NB4 (cell line): ENCODE data around the gene BICDL1.

Source experiments
- DNase-seq: peaks from one replicate; pipeline ENCODE4 v3.0.0; 2010; ENCODE audit warnings: low read depth
- H3K4me3 ChIP-seq: one replicate; pipeline ENCODE4 v1.5.1; 2011; ENCODE audit warnings: mild to moderate bottlenecking, low read depth, low read length, moderate library complexity
- MYC ChIP-seq: IDR thresholded peaks from 2 replicates; pipeline ENCODE4 v1.6.1; 2011; ENCODE audit warnings: low read depth, low read length
- POLR2A ChIP-seq: IDR thresholded peaks from 2 replicates; pipeline ENCODE4 v1.6.1; 2011; ENCODE audit warnings: mild to moderate bottlenecking; ENCODE audit not compliant: insufficient read length; ENCODE audit errors: extremely low read depth
- TF ChIP-seq, protein P1 (sequence below): IDR thresholded peaks from 2 replicates; pipeline ENCODE4 v1.6.1; 2011; ENCODE audit warnings: low read depth, low read length
- TF ChIP-seq, protein P2 (sequence below): IDR thresholded peaks from one replicate; pipeline ENCODE4 v1.5.1; 2012; ENCODE audit warnings: low read depth, low read length

BICDL1 gene

DNA sequence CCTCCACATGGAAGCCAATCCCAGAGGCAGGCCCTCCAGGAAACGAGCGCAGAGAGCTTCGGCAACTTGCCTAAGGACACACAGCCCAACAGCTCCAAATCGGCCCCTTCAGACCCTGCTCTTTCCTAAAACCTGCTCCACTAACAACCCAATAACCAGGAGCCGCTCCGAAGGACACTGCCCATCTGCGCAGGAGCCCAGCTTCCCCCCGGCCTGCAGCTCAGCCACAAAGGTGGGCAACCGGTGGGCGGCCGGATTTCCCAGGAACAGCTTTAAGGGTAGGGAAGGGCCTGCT is 114.0 kb downstream of the BICDL1 start:
- H3K4me3 ChIP-seq: no peak overlapping the region
- no peak for DNase-seq
- no peak for TF ChIP-seq POLR2A

DNA sequence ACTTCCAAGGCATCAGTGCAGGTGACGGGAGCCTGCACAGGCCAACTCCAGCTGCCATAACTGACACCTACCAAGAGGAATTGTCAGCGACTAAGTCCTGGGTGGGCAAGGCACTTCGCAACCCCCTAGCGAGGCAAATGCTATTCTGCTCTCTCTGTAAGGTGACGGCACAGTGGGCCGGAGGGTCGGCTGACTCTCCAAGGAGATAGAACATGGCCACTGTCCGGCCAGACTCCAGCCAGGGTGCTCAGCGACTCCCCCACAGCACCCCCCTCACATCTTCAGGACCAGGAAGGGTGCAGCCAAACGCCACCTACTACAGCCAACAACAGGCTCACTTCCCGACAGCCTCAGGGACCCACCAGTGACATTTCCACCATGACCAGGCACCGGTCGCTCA is 114.3 kb downstream of the BICDL1 start:
- no peak for DNase-seq
- H3K4me3 ChIP-seq: no peak overlapping the region
- no peak for TF ChIP-seq MYC
- TF ChIP-seq POLR2A: no peak
- TF ChIP-seq, protein P1, sequence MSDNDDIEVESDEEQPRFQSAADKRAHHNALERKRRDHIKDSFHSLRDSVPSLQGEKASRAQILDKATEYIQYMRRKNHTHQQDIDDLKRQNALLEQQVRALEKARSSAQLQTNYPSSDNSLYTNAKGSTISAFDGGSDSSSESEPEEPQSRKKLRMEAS: no peak
- TF ChIP-seq, protein P2, sequence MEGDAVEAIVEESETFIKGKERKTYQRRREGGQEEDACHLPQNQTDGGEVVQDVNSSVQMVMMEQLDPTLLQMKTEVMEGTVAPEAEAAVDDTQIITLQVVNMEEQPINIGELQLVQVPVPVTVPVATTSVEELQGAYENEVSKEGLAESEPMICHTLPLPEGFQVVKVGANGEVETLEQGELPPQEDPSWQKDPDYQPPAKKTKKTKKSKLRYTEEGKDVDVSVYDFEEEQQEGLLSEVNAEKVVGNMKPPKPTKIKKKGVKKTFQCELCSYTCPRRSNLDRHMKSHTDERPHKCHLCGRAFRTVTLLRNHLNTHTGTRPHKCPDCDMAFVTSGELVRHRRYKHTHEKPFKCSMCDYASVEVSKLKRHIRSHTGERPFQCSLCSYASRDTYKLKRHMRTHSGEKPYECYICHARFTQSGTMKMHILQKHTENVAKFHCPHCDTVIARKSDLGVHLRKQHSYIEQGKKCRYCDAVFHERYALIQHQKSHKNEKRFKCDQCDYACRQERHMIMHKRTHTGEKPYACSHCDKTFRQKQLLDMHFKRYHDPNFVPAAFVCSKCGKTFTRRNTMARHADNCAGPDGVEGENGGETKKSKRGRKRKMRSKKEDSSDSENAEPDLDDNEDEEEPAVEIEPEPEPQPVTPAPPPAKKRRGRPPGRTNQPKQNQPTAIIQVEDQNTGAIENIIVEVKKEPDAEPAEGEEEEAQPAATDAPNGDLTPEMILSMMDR: no peak

GRCh38 chr12:120106151-120106550 is 117.1 kb downstream of the BICDL1 start:
- no peak for DNase-seq
- H3K4me3 ChIP-seq: no peak overlapping the region
- TF ChIP-seq, protein P2: no peak
- TF ChIP-seq MYC: no peak
- TF ChIP-seq POLR2A: no peak
- TF ChIP-seq, protein P1: no peak

GRCh38 chr12:120109570-120110267 is 120.7 kb downstream of the BICDL1 start:
- H3K4me3 ChIP-seq: no peak overlapping the region
- TF ChIP-seq MYC: no peak
- TF ChIP-seq, protein P2: no peak
- no peak for TF ChIP-seq POLR2A
- TF ChIP-seq, protein P1: no peak
- no peak for DNase-seq

DNA sequence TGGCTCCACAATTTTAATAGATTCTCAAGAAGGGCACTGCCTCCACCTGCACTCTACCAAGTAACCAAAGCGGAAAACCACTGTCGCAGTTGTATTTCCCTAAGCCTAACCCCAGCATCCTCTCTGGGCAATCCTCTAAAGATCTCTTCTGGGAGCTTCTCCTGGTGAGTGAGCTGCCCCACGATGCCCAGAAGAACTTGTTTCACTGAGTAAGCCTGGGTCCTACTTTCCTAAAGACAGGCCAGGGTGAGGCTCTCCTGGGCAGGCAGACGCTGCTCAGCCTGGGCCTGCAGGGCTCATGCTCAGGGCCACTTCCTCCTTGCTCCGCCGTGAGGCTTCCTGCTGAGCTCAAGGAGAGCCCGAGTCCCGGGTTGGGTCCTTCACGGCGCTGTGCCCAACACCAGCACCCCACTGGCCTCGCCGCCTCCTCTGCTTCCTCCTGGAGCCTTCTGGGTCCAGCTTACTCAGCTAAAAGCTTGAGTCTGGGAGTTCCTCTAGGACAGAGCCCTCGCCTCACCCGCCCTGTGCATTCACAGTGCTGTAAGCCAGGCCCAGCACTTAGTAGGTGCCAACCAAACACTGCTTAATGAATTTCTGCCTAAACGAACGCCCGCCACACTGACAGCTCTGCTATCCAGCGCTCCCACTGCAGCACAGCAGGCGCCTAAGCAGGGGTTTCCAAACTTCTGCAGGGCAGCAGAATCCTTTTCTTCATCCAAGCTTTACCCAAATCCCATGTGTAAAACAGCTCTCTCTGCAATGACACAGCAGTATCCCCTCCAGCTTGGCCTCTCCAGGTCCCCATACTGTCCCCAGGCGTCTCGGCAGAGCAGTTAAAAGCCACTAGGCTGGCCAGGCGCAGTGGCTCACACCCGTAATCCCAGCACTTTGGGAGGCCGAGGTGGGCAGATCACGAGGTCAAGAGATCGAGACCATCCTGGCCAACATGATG is 121.8 kb downstream of the BICDL1 start:
- no peak for TF ChIP-seq MYC
- no peak for TF ChIP-seq POLR2A
- TF ChIP-seq, protein P1: no peak; the same call in 1 of the 2 replicates
- TF ChIP-seq, protein P2: no peak

GRCh38 chr12:120115066-120115465 is 126.0 kb downstream of the BICDL1 start:
- TF ChIP-seq POLR2A (no peak), MYC (no peak)
- TF ChIP-seq, protein P1: no peak
- TF ChIP-seq, protein P2: no peak
- peak overlapping the region; percentile 81 for H3K4me3 ChIP-seq
- DNase-seq: no peak

More for the DNA sequence above, 121.8 kb downstream of the BICDL1 start:
- peak overlapping the region; percentile 45 for H3K4me3 ChIP-seq
- peak; percentile 98 for DNase-seq
